Keratinocyte (primary cell): ENCODE measurements around the gene C2orf49. TPM values are rescaled to one million over a fixed set of nuclear protein-coding genes. Genes with fewer than 3 reads are reported as not detected.

Experiments
- DNase-seq: peaks from one replicate; pipeline ENCODE4 v3.0.0-alpha.2; 2011; ENCODE audit warnings: low read depth, missing footprints, low spot score
- FAIRE-seq: peaks from 2 replicates; lab custom pipeline; 2011; peaks lifted over from hg19 to GRCh38; lab: Jason Lieb, UNC
- H2AFZ ChIP-seq: 2 replicates; pipeline ENCODE4 v1.6.0; 2012; ENCODE audit warnings: low read length, control low read depth, inconsistent platforms; ENCODE audit not compliant: control insufficient read depth
- H3K27ac ChIP-seq: 2 replicates; pipeline ENCODE4 v1.5.1; 2011; ENCODE audit warnings: low read length; ENCODE audit not compliant: control insufficient read depth, insufficient read depth
- H3K27me3 ChIP-seq: 3 replicates; pipeline ENCODE4 v1.6.0; 2011; ENCODE audit warnings: low read length; ENCODE audit not compliant: control insufficient read depth, insufficient read depth; ENCODE audit errors: extremely low read depth
- H3K36me3 ChIP-seq, 2 experiments: 2 replicates in 1 of 2; 3 replicates in 1 of 2; pipeline ENCODE4 v1.5.1; 2011; ENCODE audit warnings: low read length in 2 of 2, mild to moderate bottlenecking in 1 of 2; ENCODE audit not compliant: control insufficient read depth in 2 of 2, insufficient read depth in 2 of 2; ENCODE audit errors: extremely low read depth in 1 of 2
- H3K4me1 ChIP-seq: 3 replicates; pipeline ENCODE4 v1.5.1; 2011; ENCODE audit warnings: low read length; ENCODE audit not compliant: control insufficient read depth, insufficient read depth; ENCODE audit errors: extremely low read depth
- H3K4me2 ChIP-seq: 3 replicates; pipeline ENCODE4 v1.6.0; 2011; ENCODE audit warnings: low read depth, low read length; ENCODE audit not compliant: control insufficient read depth, insufficient read depth; ENCODE audit errors: extremely low read depth
- H3K4me3 ChIP-seq, 3 experiments: fragments of 200-600 bp in 1 of 3; sonication (generic) in 1 of 3; 2 replicates in 2 of 3; 3 replicates in 1 of 3; pipeline ENCODE4 v1.5.1; 2011 to 2016; ENCODE audit warnings: low read length in 3 of 3, mild to moderate bottlenecking in 3 of 3, control low read depth in 2 of 3, inconsistent platforms in 1 of 3, low read depth in 1 of 3, mixed read lengths in 1 of 3, mixed run types in 1 of 3, moderate library complexity in 1 of 3; ENCODE audit not compliant: control insufficient read depth in 2 of 3, insufficient read depth in 2 of 3; ENCODE audit errors: extremely low read depth in 1 of 3
- H3K79me2 ChIP-seq: 2 replicates; pipeline ENCODE4 v1.6.0; 2012; ENCODE audit warnings: low read length; ENCODE audit not compliant: control insufficient read depth, insufficient read depth
- H3K9ac ChIP-seq: 3 replicates; pipeline ENCODE4 v1.6.0; 2011; ENCODE audit warnings: low read length; ENCODE audit not compliant: control insufficient read depth, insufficient read depth; ENCODE audit errors: extremely low read depth
- H3K9me1 ChIP-seq: 3 replicates; pipeline ENCODE4 v1.6.0; 2011; ENCODE audit warnings: low read length; ENCODE audit not compliant: control insufficient read depth, insufficient read depth; ENCODE audit errors: extremely low read depth
- H3K9me3 ChIP-seq: 2 replicates; pipeline ENCODE4 v1.5.1; 2012; ENCODE audit warnings: low read depth, low read length; ENCODE audit not compliant: control insufficient read depth
- H4K20me1 ChIP-seq: 3 replicates; pipeline ENCODE4 v1.6.0; 2011; ENCODE audit warnings: low read length; ENCODE audit not compliant: control insufficient read depth, insufficient read depth; ENCODE audit errors: extremely low read depth
- EZH2 ChIP-seq: IDR thresholded peaks from one replicate; pipeline ENCODE4 v1.6.1; 2012; ENCODE audit warnings: inconsistent platforms, mild to moderate bottlenecking, low read length, moderate library complexity
- dilution Hi-C: fragments of 300-500 bp; cut with MboI; formaldehyde crosslinking; loops from one replicate; pipeline ENCODE4 v1.7.0; 2020; ENCODE audit warnings: low sequenced_read_pairs; ENCODE audit not compliant: extremely low pct_ligation_motif_present
- polyA plus RNA-seq, 5 experiments: library from polyadenylated mRNA; depleted of rRNA in 3 of 5; stranded (reverse) in 3 of 5; stranded (forward) in 1 of 5; unstranded in 1 of 5; fragments of >200 nt; gene quantifications; 1 replicate in 1 of 5; 2 replicates in 3 of 5; 3 replicates in 1 of 5; pipeline versions ENCODE4 v1.2.1 to v1.2.3, GENCODE V29; 2011 to 2012; ENCODE audit warnings: missing spikeins in 2 of 5, low read depth in 1 of 5, low replicate concordance in 1 of 5
- TF ChIP-seq, protein P1 (sequence below), 3 experiments: IDR thresholded peaks in 1 of 3; conservative IDR thresholded peaks in 1 of 3; optimal IDR thresholded peaks in 1 of 3; 2 replicates in 2 of 3; 3 replicates in 1 of 3; pipeline versions ENCODE3 to v1.5.1; 2011; ENCODE audit warnings: low read length in 3 of 3, mild to moderate bottlenecking in 3 of 3, moderate library complexity in 2 of 3, control low read depth in 1 of 3, inconsistent platforms in 1 of 3; ENCODE audit not compliant: insufficient read depth in 2 of 3; ENCODE audit errors: extremely low read depth in 1 of 3

Gene C2orf49
- polyA plus RNA-seq, 1 donor (not counting 4 experiments of a cell fraction or from before 2014, with no cell fraction given), result 19.4 TPM

DNA sequence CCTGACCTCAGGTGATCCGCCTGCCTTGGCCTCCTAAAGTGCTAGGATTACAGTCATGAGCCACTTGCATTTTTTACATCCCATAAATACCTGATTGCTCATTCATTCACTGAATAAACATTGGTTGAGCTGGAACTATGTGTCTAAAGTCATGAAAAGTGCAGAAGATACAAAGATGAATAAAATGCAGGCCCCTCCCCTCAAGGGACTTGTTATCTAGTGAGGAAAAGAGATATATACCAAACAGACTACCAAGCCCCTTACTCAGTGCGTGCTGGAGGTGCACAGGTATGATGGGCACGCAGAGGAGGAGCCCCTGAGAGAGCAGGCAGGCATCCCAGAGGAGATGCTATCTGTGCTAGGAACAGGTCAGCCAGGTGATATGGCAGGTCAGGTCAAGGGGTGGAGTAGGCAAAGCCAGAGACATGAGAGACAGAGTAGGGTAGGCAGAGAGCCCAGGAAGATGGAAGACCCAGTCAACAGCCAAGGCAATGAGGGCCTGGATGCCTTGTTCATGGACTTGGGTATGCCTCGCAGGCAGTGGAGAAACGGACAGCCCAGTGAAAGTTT is 53.8 kb downstream of the C2orf49 start:
- peaks cover 16% of the 10 kb centered on the region for H3K9me1 ChIP-seq
- DNase-seq, result no peak
- H3K9ac ChIP-seq, result no peak overlapping the region
- H3K79me2 ChIP-seq, result peaks cover 97% of the 10 kb centered on the region
- dilution Hi-C loops, result no loop called here
- H4K20me1 ChIP-seq, result peaks cover 46% of the 10 kb centered on the region
- TF ChIP-seq EZH2, result no peak
- TF ChIP-seq, protein P1, sequence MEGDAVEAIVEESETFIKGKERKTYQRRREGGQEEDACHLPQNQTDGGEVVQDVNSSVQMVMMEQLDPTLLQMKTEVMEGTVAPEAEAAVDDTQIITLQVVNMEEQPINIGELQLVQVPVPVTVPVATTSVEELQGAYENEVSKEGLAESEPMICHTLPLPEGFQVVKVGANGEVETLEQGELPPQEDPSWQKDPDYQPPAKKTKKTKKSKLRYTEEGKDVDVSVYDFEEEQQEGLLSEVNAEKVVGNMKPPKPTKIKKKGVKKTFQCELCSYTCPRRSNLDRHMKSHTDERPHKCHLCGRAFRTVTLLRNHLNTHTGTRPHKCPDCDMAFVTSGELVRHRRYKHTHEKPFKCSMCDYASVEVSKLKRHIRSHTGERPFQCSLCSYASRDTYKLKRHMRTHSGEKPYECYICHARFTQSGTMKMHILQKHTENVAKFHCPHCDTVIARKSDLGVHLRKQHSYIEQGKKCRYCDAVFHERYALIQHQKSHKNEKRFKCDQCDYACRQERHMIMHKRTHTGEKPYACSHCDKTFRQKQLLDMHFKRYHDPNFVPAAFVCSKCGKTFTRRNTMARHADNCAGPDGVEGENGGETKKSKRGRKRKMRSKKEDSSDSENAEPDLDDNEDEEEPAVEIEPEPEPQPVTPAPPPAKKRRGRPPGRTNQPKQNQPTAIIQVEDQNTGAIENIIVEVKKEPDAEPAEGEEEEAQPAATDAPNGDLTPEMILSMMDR (optimal IDR thresholded peaks at IDR 0.05 in 1 of 3, IDR thresholded peaks at IDR 0.05 in 1 of 3, conservative IDR thresholded peaks at IDR 0.05 in 1 of 3; ENCODE audit: extremely low read depth in 1 of 3, insufficient read depth in 2 of 3, low read length in 3 of 3), result no peak
- H3K4me2 ChIP-seq, result peak overlapping the region; percentile 25
- H3K4me3 ChIP-seq, result peak overlapping the region in 1 of 3 experiments; percentile 13
- no peak overlapping the region for H2AFZ ChIP-seq
- H3K36me3 ChIP-seq, result peaks cover 21 to 54% of the 10 kb centered on the region in 2 experiments
- no peak overlapping the region for H3K27ac ChIP-seq
- peaks cover 41% of the 10 kb centered on the region for H3K4me1 ChIP-seq
- H3K27me3 ChIP-seq, result no peaks in the 10 kb centered on the region
- H3K9me3 ChIP-seq, result no peaks in the 10 kb centered on the region
- FAIRE-seq, result no peak

DNA sequence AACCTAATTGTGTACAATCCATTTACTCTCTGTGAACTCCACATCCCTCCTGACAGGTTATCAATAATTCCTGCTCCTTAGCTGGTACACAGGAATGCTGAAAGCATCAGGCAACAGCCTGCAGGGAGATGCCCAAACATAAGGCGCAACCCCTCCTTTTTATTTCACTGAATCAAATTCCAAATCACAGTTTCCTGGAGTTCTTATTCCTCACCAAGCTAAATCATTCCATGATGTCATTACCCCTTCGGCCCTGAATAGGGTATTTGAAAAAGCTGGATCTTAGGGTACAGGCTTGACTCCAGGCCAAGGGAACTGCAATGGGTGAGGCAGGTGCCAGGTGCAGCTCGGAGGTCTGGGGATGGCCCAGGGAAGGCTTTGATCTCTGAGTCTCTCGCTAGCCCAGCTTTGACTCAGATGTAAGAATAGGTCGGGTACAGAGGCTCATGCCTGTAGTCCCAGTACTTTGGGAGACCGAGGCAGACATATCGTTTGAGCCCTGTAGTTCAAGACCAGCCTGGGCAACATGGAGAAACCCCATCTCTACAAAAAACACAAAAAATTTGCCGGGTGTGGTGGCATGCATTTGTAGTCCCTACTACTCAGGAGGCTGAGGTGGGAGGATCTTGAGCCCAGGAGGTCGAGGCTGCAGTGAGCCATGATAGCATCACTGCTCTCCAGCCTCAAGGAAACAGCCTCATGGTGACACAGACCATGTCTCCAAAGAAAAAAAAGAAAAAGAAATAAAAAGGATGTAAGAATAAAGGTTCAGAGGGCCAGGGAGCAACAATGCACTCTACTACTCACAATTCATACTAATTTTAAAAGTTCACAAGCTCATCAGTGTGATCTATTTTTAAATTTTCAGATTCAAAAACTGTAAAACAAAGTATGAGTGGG is 54.7 kb downstream of the C2orf49 start:
- Histone ChIP-seq H4K20me1 (peaks cover 47% of the 10 kb centered on the region), H3K27me3 (no peaks in the 10 kb centered on the region), H3K9ac (no peak overlapping the region), H3K4me2 (peak overlapping the region; percentile 25), H3K36me3 (peaks cover 18 to 51% of the 10 kb centered on the region in 2 experiments), H3K79me2 (peaks cover 93% of the 10 kb centered on the region), H3K4me3 (no peak overlapping the region), H3K27ac (no peak overlapping the region), H3K9me1 (peaks cover 18% of the 10 kb centered on the region), H3K4me1 (peaks cover 46% of the 10 kb centered on the region), H3K9me3 (no peaks in the 10 kb centered on the region), H2AFZ (no peak overlapping the region)
- DNase-seq (no peak), FAIRE-seq (no peak)
- dilution Hi-C loops, result no loop called here
- TF ChIP-seq, protein P1 (optimal IDR thresholded peaks at IDR 0.05 in 1 of 3, IDR thresholded peaks at IDR 0.05 in 1 of 3, conservative IDR thresholded peaks at IDR 0.05 in 1 of 3; ENCODE audit: extremely low read depth in 1 of 3, insufficient read depth in 2 of 3, low read length in 3 of 3), result no peak
- TF ChIP-seq EZH2, result no peak
